GM06990 (cell line): ENCODE data around the gene AHNAK2.
A peak's percentile ranks its signal among the peaks of the same experiment; 100 is the strongest.

Experiments used
- DNase-seq: peaks from one replicate; pipeline ENCODE4 v3.0.0-alpha.2; 2011; ENCODE audit not compliant: insufficient read length; ENCODE audit errors: extremely low read depth
- H3K27me3 ChIP-seq: replicated peaks from 2 replicates; pipeline ENCODE4 v1.6.0; 2011; ENCODE audit warnings: low read length; ENCODE audit not compliant: control insufficient read depth, insufficient read depth
- H3K36me3 ChIP-seq: 2 replicates; pipeline ENCODE4 v1.5.1; 2011; ENCODE audit warnings: low read length; ENCODE audit not compliant: control insufficient read depth, insufficient read depth
- H3K4me3 ChIP-seq: replicated peaks from 2 replicates; pipeline ENCODE4 v1.5.1; 2011; ENCODE audit warnings: low read depth, mild to moderate bottlenecking, control low read depth, low read length
- CTCF ChIP-seq: IDR thresholded peaks from 2 replicates; pipeline ENCODE4 v1.5.1; 2011; ENCODE audit warnings: low read length, control low read depth, mild to moderate bottlenecking, inconsistent platforms; ENCODE audit not compliant: insufficient read depth, poor library complexity, severe bottlenecking

Gene AHNAK2

GRCh38 chr14:104935026-104935650, 43.0 kb downstream of the AHNAK2 start:
- DNase-seq: no peak
- H3K4me3 ChIP-seq: no peak overlapping the region
- peaks cover 7% of the 10 kb centered on the region for H3K27me3 ChIP-seq
- no peaks in the 10 kb centered on the region for H3K36me3 ChIP-seq
- no peak for TF ChIP-seq CTCF

DNA sequence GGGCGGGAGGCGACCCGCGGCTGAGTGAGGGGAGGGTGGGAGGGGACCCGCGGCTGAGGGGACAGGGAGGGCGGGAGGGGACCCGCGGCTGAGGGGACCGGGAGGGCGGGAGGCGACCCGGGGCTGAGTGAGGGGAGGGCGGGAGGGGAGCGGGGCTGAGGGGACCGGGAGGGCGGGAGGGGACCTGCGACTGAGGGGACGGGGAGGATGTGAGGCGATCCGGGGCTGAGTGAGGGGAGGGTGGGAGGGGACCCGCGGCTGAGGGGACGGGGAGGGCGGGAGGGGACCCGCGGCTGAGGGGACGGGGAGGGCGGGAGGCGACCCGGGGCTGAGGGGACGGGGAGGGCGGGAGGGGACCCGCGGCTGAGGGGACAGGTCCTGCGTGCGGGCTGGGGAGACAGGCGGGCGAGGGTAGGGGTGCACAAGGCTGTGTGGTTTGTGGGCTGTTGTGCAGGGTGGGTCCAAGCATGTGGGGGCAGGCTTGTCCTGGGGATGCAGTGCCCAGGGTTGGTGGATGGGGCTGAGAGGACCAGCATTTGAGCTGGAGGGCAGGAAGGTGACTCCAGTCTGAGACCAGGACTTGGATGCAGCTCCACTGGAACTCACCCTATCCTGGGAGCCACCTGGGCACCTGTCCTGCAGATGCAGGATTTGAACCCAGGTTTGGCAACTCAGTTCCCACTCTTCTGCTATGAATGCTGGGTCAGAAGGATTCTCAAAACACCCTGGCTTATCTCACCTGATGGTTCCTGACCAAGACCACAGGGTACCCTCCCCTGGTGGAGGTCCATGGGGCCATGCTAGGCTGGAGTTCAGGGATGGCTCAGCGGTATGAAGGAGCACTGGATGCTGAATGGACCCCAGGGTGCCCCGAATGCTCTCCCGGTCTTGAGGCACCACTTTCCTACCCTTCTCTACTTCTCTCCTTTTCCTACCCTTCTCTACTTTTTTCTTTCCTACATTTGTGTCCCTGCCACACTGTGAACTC, 44.1 kb downstream of the AHNAK2 start:
- Histone ChIP-seq H3K36me3 (no peaks in the 10 kb centered on the region), H3K27me3 (peaks cover 7% of the 10 kb centered on the region), H3K4me3 (no peak overlapping the region)
- TF ChIP-seq CTCF: no peak
- DNase-seq: no peak

GRCh38 chr14:104932676-104933631, 45.2 kb downstream of the AHNAK2 start:
- peaks cover 5% of the 10 kb centered on the region for H3K27me3 ChIP-seq
- TF ChIP-seq CTCF: peak; percentile 55
- no peaks in the 10 kb centered on the region for H3K36me3 ChIP-seq
- H3K4me3 ChIP-seq: no peak overlapping the region
- peak; percentile 77 for DNase-seq

- H3K27me3 ChIP-seq: peaks cover 4% of the 10 kb centered on the region
- TF ChIP-seq CTCF: no peak
- H3K36me3 ChIP-seq: no peaks in the 10 kb centered on the region
- no peak overlapping the region for H3K4me3 ChIP-seq
- DNase-seq: no peak
These were observed 46.2 kb downstream of the AHNAK2 start for GRCh38 chr14:104931771-104932675.
